HG03442 (cell line): Measurements from ENCODE around the gene SNTG2.

Source experiments
- ATAC-seq: cut with Tn5 transposase; IDR thresholded peaks from one replicate; pipeline ENCODE4 v1.9.1; 2021; ENCODE audit warnings: mild to moderate bottlenecking, moderate library complexity; ENCODE audit not compliant: unreplicated experiment

The SNTG2 gene

GRCh38 chr2:1046067-1046466, 95.4 kb downstream of the SNTG2 start:
- no peak for ATAC-seq

- no peak for ATAC-seq
Measured at GRCh38 chr2:1047485-1047884, 96.8 kb downstream of the SNTG2 start.

GRCh38 chr2:1049691-1050090, 99.0 kb downstream of the SNTG2 start:
- no peak for ATAC-seq

GRCh38 chr2:1051075-1051474, 100.4 kb downstream of the SNTG2 start:
- ATAC-seq: no peak

GRCh38 chr2:1052771-1053191, 102.1 kb downstream of the SNTG2 start:
- ATAC-seq: no peak

GRCh38 chr2:1053786-1054185, 103.1 kb downstream of the SNTG2 start:
- no peak for ATAC-seq

GRCh38 chr2:1054399-1054798, 103.8 kb downstream of the SNTG2 start:
- ATAC-seq: no peak

GRCh38 chr2:1055014-1055595, 104.5 kb downstream of the SNTG2 start:
- no peak for ATAC-seq

GRCh38 chr2:1060372-1060771, 109.7 kb downstream of the SNTG2 start:
- no peak for ATAC-seq

GRCh38 chr2:1060987-1061386, 110.3 kb downstream of the SNTG2 start:
- no peak for ATAC-seq

- ATAC-seq: no peak
Measured at GRCh38 chr2:1068241-1068640, 117.6 kb downstream of the SNTG2 start.

GRCh38 chr2:1068822-1069221, 118.2 kb downstream of the SNTG2 start:
- no peak for ATAC-seq

- no peak for ATAC-seq
Measured at GRCh38 chr2:1069847-1070246, 119.2 kb downstream of the SNTG2 start.

GRCh38 chr2:1070601-1071000, 120.0 kb downstream of the SNTG2 start:
- ATAC-seq: no peak

- no peak for ATAC-seq
Measured at GRCh38 chr2:1071650-1072049, 121.0 kb downstream of the SNTG2 start.

- ATAC-seq: no peak
Measured at GRCh38 chr2:1072250-1072649, 121.6 kb downstream of the SNTG2 start.

- no peak for ATAC-seq
Measured at GRCh38 chr2:1077911-1078310, 127.3 kb downstream of the SNTG2 start.

- ATAC-seq: no peak
Measured at GRCh38 chr2:1078326-1078725, 127.7 kb downstream of the SNTG2 start.

- no peak for ATAC-seq
Measured at GRCh38 chr2:1079873-1080799, 129.5 kb downstream of the SNTG2 start.

- no peak for ATAC-seq
Measured at GRCh38 chr2:1081451-1082225, 131.0 kb downstream of the SNTG2 start.

GRCh38 chr2:1082456-1083205, 132.0 kb downstream of the SNTG2 start:
- no peak for ATAC-seq
